GM06990 (cell line): ENCODE measurements around the gene LHX3.
"Not testable (repeated sequence)": the region's sequence is repeated elsewhere in the genome, so short reads cannot be mapped to it uniquely, and the experiment has no call there.

Source experiments
- DNase-seq: peaks from one replicate; pipeline ENCODE4 v3.0.0-alpha.2; 2011; ENCODE audit not compliant: insufficient read length; ENCODE audit errors: extremely low read depth
- H3K27me3 ChIP-seq: replicated peaks from 2 replicates; pipeline ENCODE4 v1.6.0; 2011; ENCODE audit warnings: low read length; ENCODE audit not compliant: control insufficient read depth, insufficient read depth
- H3K36me3 ChIP-seq: 2 replicates; pipeline ENCODE4 v1.5.1; 2011; ENCODE audit warnings: low read length; ENCODE audit not compliant: control insufficient read depth, insufficient read depth
- H3K4me3 ChIP-seq: replicated peaks from 2 replicates; pipeline ENCODE4 v1.5.1; 2011; ENCODE audit warnings: low read depth, mild to moderate bottlenecking, control low read depth, low read length
- TF ChIP-seq, protein P1 (sequence below): IDR thresholded peaks from 2 replicates; pipeline ENCODE4 v1.5.1; 2011; ENCODE audit warnings: low read length, control low read depth, mild to moderate bottlenecking, inconsistent platforms; ENCODE audit not compliant: insufficient read depth, poor library complexity, severe bottlenecking

Gene LHX3

DNA sequence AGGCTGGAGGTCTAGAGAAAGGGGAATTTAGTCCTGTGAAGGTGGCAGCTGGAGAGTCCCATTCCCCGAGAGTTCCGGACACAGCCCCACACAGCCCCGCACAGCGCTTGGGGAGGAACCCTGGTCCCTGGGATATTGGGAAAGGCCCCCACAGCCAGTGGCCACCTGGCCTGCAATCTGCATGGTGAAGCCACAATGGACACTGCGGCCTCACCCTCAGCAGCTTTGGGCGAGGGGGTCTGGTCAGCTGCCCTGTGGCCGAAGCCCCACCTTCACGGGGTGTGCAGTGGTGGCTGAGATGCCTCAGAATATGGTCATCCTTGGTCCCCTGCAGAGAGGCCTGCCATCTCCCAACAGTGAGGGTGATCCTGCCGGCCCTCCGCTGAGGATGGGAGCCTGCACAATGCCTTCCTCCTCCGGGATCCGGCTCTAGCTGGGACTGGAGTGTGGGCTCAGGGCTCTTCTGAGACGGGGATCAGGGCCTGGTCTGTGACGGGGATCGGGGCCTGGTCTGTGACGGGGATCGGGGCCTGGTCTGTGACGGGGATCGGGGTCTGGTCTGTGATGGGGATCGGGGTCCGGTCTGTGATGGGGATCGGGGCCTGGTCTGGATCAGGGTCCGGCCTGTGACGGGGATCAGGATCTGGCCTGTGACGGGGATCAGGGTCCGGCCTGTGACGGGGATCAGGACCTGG lies 52.9 kb downstream of the LHX3 start:
- no peaks in the 10 kb centered on the region for H3K27me3 ChIP-seq
- no peak overlapping the region for H3K4me3 ChIP-seq
- no peaks in the 10 kb centered on the region for H3K36me3 ChIP-seq
- TF ChIP-seq, protein P1, sequence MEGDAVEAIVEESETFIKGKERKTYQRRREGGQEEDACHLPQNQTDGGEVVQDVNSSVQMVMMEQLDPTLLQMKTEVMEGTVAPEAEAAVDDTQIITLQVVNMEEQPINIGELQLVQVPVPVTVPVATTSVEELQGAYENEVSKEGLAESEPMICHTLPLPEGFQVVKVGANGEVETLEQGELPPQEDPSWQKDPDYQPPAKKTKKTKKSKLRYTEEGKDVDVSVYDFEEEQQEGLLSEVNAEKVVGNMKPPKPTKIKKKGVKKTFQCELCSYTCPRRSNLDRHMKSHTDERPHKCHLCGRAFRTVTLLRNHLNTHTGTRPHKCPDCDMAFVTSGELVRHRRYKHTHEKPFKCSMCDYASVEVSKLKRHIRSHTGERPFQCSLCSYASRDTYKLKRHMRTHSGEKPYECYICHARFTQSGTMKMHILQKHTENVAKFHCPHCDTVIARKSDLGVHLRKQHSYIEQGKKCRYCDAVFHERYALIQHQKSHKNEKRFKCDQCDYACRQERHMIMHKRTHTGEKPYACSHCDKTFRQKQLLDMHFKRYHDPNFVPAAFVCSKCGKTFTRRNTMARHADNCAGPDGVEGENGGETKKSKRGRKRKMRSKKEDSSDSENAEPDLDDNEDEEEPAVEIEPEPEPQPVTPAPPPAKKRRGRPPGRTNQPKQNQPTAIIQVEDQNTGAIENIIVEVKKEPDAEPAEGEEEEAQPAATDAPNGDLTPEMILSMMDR = no peak
- no peak for DNase-seq

DNA sequence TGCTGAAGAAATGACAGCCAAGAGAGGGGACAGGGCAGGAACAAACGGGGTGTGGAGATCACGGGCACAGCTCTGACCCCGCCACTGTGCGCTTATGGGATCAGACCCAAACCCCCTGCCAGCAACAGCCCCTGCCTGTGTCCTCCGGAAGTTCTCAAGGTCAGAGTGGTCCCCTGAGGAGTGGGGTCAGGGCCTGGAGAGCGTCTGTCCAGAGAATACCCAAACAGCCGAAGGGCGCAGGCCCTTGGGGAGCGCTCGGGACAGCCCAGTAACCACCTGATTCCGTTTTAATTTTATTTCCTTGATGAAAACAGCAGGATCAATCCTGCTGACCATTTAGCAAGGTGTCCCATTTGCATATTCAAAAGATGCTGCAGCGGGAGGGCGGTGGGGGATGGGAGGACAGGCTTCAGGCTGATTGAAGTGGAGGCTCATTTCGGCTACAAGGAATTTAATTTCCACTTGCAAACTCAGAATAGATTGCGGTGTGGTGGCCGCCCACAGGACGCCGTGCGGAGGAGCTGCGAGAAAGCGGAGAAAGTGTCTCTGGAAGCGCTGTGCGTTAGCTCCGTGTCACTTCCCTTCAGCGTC lies 53.6 kb downstream of the LHX3 start:
- no peaks in the 10 kb centered on the region for H3K36me3 ChIP-seq
- no peaks in the 10 kb centered on the region; the same call in 1 of the 2 replicates for H3K27me3 ChIP-seq
- TF ChIP-seq, protein P1 = no peak
- no peak for DNase-seq
- no peak overlapping the region for H3K4me3 ChIP-seq

DNA sequence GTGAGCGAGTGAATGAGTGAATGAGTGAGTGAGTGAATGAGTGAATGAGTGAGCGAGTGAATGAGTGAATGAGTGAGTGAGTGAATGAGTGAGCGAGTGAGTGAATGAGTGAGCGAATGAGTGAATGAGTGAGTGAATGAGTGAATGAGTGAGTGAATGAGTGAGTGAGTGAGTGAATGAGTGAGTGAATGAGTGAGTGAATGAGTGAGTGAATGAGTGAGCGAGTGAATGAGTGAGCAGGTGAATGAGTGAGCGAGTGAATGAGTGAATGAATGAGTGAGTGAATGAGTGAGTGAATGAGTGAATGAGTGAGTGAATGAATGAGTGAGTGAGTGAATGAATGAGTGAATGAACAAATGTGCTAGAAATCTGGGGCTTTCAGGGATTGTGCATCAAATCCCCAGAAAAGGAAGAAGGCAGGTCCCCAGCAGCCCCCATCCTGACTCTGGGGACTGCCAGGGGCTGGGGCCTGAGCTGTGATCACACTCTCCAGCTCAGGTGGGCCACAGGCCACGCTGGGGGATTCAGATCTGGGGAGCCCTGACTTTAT lies 54.2 kb downstream of the LHX3 start:
- not testable (repeated sequence) for H3K4me3 ChIP-seq, H3K27me3 ChIP-seq, H3K36me3 ChIP-seq, DNase-seq

DNA sequence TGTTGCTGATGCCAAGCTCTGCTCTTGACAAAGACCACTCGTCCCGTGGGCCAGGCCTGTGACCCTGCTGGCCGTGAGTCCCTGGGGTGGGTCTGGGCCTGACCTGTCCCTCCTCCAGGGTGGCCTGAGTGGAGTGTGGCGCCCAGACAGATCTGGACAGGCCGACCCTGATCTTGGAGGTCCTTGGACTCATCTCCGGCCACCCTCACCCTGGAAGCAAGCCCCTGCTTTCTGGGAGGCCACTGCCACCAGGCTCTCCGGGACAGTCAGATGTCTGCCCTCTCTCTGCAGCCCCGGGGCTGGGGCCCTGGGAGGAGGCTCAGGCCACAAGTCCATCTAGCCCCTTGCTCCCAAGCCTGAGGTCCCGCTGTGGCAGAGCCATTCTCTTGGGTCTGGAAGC lies 55.1 kb downstream of the LHX3 start:
- no peak for DNase-seq
- Histone ChIP-seq H3K27me3 (no peaks in the 10 kb centered on the region; the same call in 1 of the 2 replicates), H3K36me3 (no peaks in the 10 kb centered on the region), H3K4me3 (no peak overlapping the region)
- TF ChIP-seq, protein P1 = no peak

DNA sequence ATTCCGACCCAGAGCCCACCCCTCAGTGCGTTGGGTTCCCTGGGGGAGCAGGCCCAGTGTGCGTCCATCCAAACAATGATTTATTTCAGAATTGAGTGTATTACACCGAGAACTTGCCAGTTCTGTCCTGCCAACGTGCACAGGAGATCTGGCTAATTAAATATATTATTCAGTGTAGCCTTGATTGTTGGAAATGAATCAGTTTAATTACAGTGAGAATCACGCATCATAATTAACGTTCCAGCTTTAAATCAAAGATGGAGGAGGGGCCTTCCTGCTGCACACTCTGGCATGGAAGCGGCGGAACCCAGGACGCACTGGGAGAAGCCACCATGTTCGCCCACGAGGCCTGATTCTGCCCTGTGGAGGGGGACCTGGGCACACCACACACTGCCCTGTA lies 55.6 kb downstream of the LHX3 start:
- H3K27me3 ChIP-seq = no peaks in the 10 kb centered on the region; the same call in 1 of the 2 replicates
- H3K36me3 ChIP-seq = no peaks in the 10 kb centered on the region
- TF ChIP-seq, protein P1 = no peak
- DNase-seq = no peak
- no peak overlapping the region for H3K4me3 ChIP-seq

GRCh38 chr9:136148766-136149165 lies 56.2 kb downstream of the LHX3 start:
- no peaks in the 10 kb centered on the region; the same call in 1 of the 2 replicates for H3K27me3 ChIP-seq
- DNase-seq = no peak
- TF ChIP-seq, protein P1 = no peak
- H3K36me3 ChIP-seq = no peaks in the 10 kb centered on the region
- no peak overlapping the region for H3K4me3 ChIP-seq
